Neural progenitor cell (in vitro differentiated cells): ENCODE results near the gene PNCK.

Source experiments
- CTCF ChIP-seq: fragments of 200-600 bp; sonication (generic); IDR thresholded peaks from 2 replicates; pipeline ENCODE4 v1.5.1; 2017; ENCODE audit warnings: antibody characterized with exemption, mild to moderate bottlenecking
- EZH2 ChIP-seq: fragments of 200-600 bp; sonication (generic); IDR thresholded peaks from 2 replicates; pipeline ENCODE4 v1.6.1; 2017; ENCODE audit warnings: antibody characterized with exemption, mild to moderate bottlenecking, moderate library complexity

- no peak for TF ChIP-seq CTCF
- no peak for TF ChIP-seq EZH2
These were observed 36.2 kb downstream of the PNCK start for GRCh38 chrX:153637121-153638040.
